HepG2 (cell line): Measurements from ENCODE around the gene KIF3C. TPM values are rescaled to one million over a fixed set of nuclear protein-coding genes. Genes with fewer than 3 reads are reported as not detected.
A peak's percentile ranks its signal among the peaks of the same experiment; 100 is the strongest.

Source experiments
- ATM ChIP-seq: fragments of 450-650 bp; IDR thresholded peaks from 2 replicates; pipeline ENCODE4 v1.7.1; 2017; ENCODE audit warnings: mild to moderate bottlenecking, borderline replicate concordance
- ELF4 ChIP-seq: sonication (generic); formaldehyde crosslinking; IDR thresholded peaks from 2 replicates; pipeline ENCODE4 v1.5.0; 2020; ENCODE audit warnings: missing genetic modification reagents, mild to moderate bottlenecking, moderate library complexity, borderline replicate concordance
- KDM6A ChIP-seq: IDR thresholded peaks from 2 replicates; pipeline ENCODE4 v1.6.1; 2016; ENCODE audit warnings: low read depth
- KIAA2018 ChIP-seq: sonication (generic); formaldehyde crosslinking; IDR thresholded peaks from 2 replicates; pipeline ENCODE4 v1.5.0; 2020; ENCODE audit warnings: mild to moderate bottlenecking, missing genetic modification reagents, borderline replicate concordance
- KLF6 ChIP-seq: IDR thresholded peaks from 2 replicates; pipeline ENCODE4 v1.8.0; 2016; ENCODE audit warnings: missing biosample characterization, missing genetic modification reagents
- NR2F6 ChIP-seq, 2 experiments: IDR thresholded peaks; 2 replicates each; pipeline ENCODE4 v1.6.1; 2016; ENCODE audit warnings: antibody characterized with exemption in 1 of 2, mild to moderate bottlenecking in 1 of 2
- STAT5B ChIP-seq: sonication (generic); formaldehyde crosslinking; IDR thresholded peaks from 2 replicates; pipeline ENCODE4 v1.4.0; 2020; ENCODE audit warnings: missing genetic modification reagents
- SYNCRIP ChIP-seq: fragments of 200-400 bp; formaldehyde crosslinking; IDR thresholded peaks from 2 replicates; pipeline ENCODE4 v1.6.1; 2018; ENCODE audit warnings: mild to moderate bottlenecking, low read depth, low read length; ENCODE audit not compliant: insufficient read depth
- U2AF2 ChIP-seq: fragments of 200-400 bp; formaldehyde crosslinking; IDR thresholded peaks from 2 replicates; pipeline ENCODE4 v1.6.1; 2017; ENCODE audit warnings: low read depth, mild to moderate bottlenecking, low read length
- ZNF510 ChIP-seq: sonication (generic); formaldehyde crosslinking; IDR thresholded peaks from 2 replicates; pipeline ENCODE4 v1.4.0; 2020; ENCODE audit warnings: low read depth, mild to moderate bottlenecking, missing genetic modification reagents
- ZNF550 ChIP-seq: sonication (generic); formaldehyde crosslinking; IDR thresholded peaks from 2 replicates; pipeline ENCODE4 v1.4.0; 2020; ENCODE audit warnings: mild to moderate bottlenecking, missing genetic modification reagents, borderline replicate concordance
- ZNF646 ChIP-seq: sonication (generic); formaldehyde crosslinking; IDR thresholded peaks from 2 replicates; pipeline ENCODE4 v1.9.0; 2021; ENCODE audit warnings: mild to moderate bottlenecking, missing genetic modification reagents
- ZNF768 ChIP-seq: sonication (generic); formaldehyde crosslinking; IDR thresholded peaks from 2 replicates; pipeline ENCODE4 v1.4.0; 2020; ENCODE audit warnings: missing genetic modification reagents
- ZNF883 ChIP-seq: sonication (generic); formaldehyde crosslinking; IDR thresholded peaks from 2 replicates; pipeline ENCODE4 v1.5.1; 2020; ENCODE audit warnings: mild to moderate bottlenecking, missing genetic modification reagents; ENCODE audit errors: not compliant biosample characterization
- polyA plus RNA-seq, 8 experiments: library from polyadenylated mRNA; depleted of rRNA in 3 of 8; stranded (reverse) in 7 of 8; unstranded in 1 of 8; fragments of >200 nt; fragmentation: Illumina TruSeq in 4 of 8; extraction: Trizol in 4 of 8; gene quantifications; 2 replicates each; pipeline versions ENCODE4 v1.2.1 to v1.2.3, GENCODE V29; 2011 to 2016; ENCODE audit warnings: low read depth in 4 of 8, missing spikeins in 1 of 8, mixed read lengths in 1 of 8; ENCODE audit not compliant: insufficient read depth in 1 of 8
- total RNA-seq, 5 experiments: library from RNA; depleted of rRNA; stranded (reverse); fragments of >200 nt; fragmentation: Illumina TruSeq; extraction: Trizol; gene quantifications; 2 replicates each; pipeline ENCODE4 v1.2.3, GENCODE V29; 2016; ENCODE audit warnings: low read depth in 1 of 5

The KIF3C gene
- total and polyA plus RNA-seq, 2 of the 13 experiments (the other 11 are each of a cell fraction or from before 2014, with no cell fraction given), result 3.6 to 4.9 TPM

GRCh38 chr2:25877431-25878360, 104.6 kb downstream of the KIF3C start (continued):
- TF ChIP-seq KIAA2018 (CRISPR knock-in tag) (no peak), KLF6 (CRISPR knock-in tag) (no peak), ATM (no peak), ELF4 (CRISPR knock-in tag) (no peak), U2AF2 (0 out of 2 replicates have a peak, but pooled peaks have one; percentile 63), ZNF550 (CRISPR knock-in tag) (peak; percentile 82; the same call in 1 of the 2 replicates), STAT5B (CRISPR knock-in tag) (no peak), NR2F6 (IDR thresholded peaks at IDR 0.05) (no peak), NR2F6 (CRISPR knock-in tag; IDR thresholded peaks at IDR 0.05) (no peak; the same call in 1 of the 2 replicates), KDM6A (CRISPR knock-in tag) (no peak), ZNF768 (CRISPR knock-in tag) (no peak), ZNF510 (CRISPR knock-in tag) (no peak), ZNF883 (CRISPR knock-in tag) (peak; percentile 67), ZNF646 (CRISPR knock-in tag) (no peak), SYNCRIP (no peak)
